ENCODE results near the gene GPR176.

GRCh38 chr15:39908186-39908585 lies 11.9 kb downstream of the GPR176 start:
- TF ChIP-seq, protein P1, sequence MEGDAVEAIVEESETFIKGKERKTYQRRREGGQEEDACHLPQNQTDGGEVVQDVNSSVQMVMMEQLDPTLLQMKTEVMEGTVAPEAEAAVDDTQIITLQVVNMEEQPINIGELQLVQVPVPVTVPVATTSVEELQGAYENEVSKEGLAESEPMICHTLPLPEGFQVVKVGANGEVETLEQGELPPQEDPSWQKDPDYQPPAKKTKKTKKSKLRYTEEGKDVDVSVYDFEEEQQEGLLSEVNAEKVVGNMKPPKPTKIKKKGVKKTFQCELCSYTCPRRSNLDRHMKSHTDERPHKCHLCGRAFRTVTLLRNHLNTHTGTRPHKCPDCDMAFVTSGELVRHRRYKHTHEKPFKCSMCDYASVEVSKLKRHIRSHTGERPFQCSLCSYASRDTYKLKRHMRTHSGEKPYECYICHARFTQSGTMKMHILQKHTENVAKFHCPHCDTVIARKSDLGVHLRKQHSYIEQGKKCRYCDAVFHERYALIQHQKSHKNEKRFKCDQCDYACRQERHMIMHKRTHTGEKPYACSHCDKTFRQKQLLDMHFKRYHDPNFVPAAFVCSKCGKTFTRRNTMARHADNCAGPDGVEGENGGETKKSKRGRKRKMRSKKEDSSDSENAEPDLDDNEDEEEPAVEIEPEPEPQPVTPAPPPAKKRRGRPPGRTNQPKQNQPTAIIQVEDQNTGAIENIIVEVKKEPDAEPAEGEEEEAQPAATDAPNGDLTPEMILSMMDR (IDR thresholded peaks at IDR 0.05) = no peak
- no peak for TF ChIP-seq POLR2A (IDR thresholded peaks at IDR 0.05)
